Ureter (tissue), 1 donor: ENCODE data around the gene TSG101. TPM values are rescaled to one million over a fixed set of nuclear protein-coding genes. Genes with fewer than 3 reads are reported as not detected.

Source experiments
- total RNA-seq: library from RNA; stranded (reverse); gene quantifications from one replicate; pipeline ENCODE4 v1.2.4, GENCODE V29; 2023
- donor health status: DM: yes; HTN: yes; CAD: no.

The TSG101 gene
- total RNA-seq, 1 donor from 2014 or later, result 51.5 TPM

Other genes starting within 250 kb of the TSG101 start
- gene HPS5, start 204.8 kb downstream of the TSG101 start, total RNA-seq, result 18.1 TPM
- gene GTF2H1, start 204.4 kb downstream of the TSG101 start, total RNA-seq, result 61.4 TPM
- 304 TPM for gene LDHA, start 132.4 kb downstream of the TSG101 start, total RNA-seq
- gene LDHC, start 114.6 kb downstream of the TSG101 start, total RNA-seq, result not detected
- not detected for gene LDHAL6A, start 71.1 kb downstream of the TSG101 start, total RNA-seq
- 30.9 TPM for gene UEVLD, start 61.8 kb upstream of the TSG101 start, total RNA-seq
- 5.9 TPM for gene MISFA, start 72.8 kb upstream of the TSG101 start, total RNA-seq
- gene SPTY2D1, start 107.4 kb upstream of the TSG101 start, total RNA-seq, result 17.7 TPM
- 4.6 TPM for gene TMEM86A, start 171.8 kb upstream of the TSG101 start, total RNA-seq
- 4.1 TPM for gene IGSF22, start 199.2 kb upstream of the TSG101 start, total RNA-seq